Fibroblast of gingiva (primary cell): Measurements from ENCODE around the gene SFXN5.

ENCODE experiments used
- DNase-seq: peaks from one replicate; pipeline ENCODE4 v3.0.0-alpha.2; 2011; ENCODE audit warnings: low read depth

SFXN5 gene

GRCh38 chr2:72975017-72975416 lies 96.5 kb downstream of the SFXN5 start:
- DNase-seq: no peak

- DNase-seq: no peak
Observed at GRCh38 chr2:72974436-72974754, 97.1 kb downstream of the SFXN5 start.

- DNase-seq: peak; percentile 23
Observed at GRCh38 chr2:72973566-72974435, 97.7 kb downstream of the SFXN5 start.

GRCh38 chr2:72973137-72973535 lies 98.4 kb downstream of the SFXN5 start:
- DNase-seq: no peak

GRCh38 chr2:72972352-72973136 lies 99.0 kb downstream of the SFXN5 start:
- no peak for DNase-seq

- no peak for DNase-seq
Observed at GRCh38 chr2:72971036-72971435, 100.5 kb downstream of the SFXN5 start.

GRCh38 chr2:72969706-72970105 lies 101.8 kb downstream of the SFXN5 start:
- no peak for DNase-seq

GRCh38 chr2:72968286-72968685 lies 103.2 kb downstream of the SFXN5 start:
- DNase-seq: no peak

- DNase-seq: no peak
Observed at GRCh38 chr2:72965770-72966450, 105.6 kb downstream of the SFXN5 start.

- no peak for DNase-seq
Observed at GRCh38 chr2:72965016-72965415, 106.5 kb downstream of the SFXN5 start.

GRCh38 chr2:72964146-72964525 lies 107.4 kb downstream of the SFXN5 start:
- no peak for DNase-seq

GRCh38 chr2:72963423-72964145 lies 107.9 kb downstream of the SFXN5 start:
- DNase-seq: no peak

GRCh38 chr2:72962911-72963310 lies 108.6 kb downstream of the SFXN5 start:
- no peak for DNase-seq

- DNase-seq: no peak
Observed at GRCh38 chr2:72961853-72962468, 109.6 kb downstream of the SFXN5 start.

- no peak for DNase-seq
Observed at GRCh38 chr2:72961036-72961720, 110.3 kb downstream of the SFXN5 start.

GRCh38 chr2:72959995-72960981 lies 111.2 kb downstream of the SFXN5 start:
- DNase-seq: no peak

- no peak for DNase-seq
Observed at GRCh38 chr2:72959554-72959953, 112.0 kb downstream of the SFXN5 start.

GRCh38 chr2:72958542-72959385 lies 112.7 kb downstream of the SFXN5 start:
- no peak for DNase-seq

GRCh38 chr2:72956936-72957335 lies 114.6 kb downstream of the SFXN5 start:
- no peak for DNase-seq
